AG04449 (cell line): ENCODE data around the gene RNPEPL1.

Experiments
- CTCF ChIA-PET: fragments of 350-600 bp; formaldehyde crosslinking; extraction: SDS; loops from one replicate; lab custom pipeline; 2021; ENCODE audit warnings: antibody characterized with exemption; lab: Yijun Ruan, JAX
- POLR2A ChIA-PET: fragments of 400-600, 350-600 bp; formaldehyde crosslinking; extraction: SDS; loops from one replicate; lab custom pipeline; 2020; ENCODE audit warnings: antibody characterized with exemption, inconsistent platforms; lab: Yijun Ruan, JAX
- DNase-seq: peaks from one replicate; pipeline ENCODE4 v3.0.0-alpha.2; 2010; ENCODE audit warnings: low read depth, low spot score
- H3K4me3 ChIP-seq: 2 replicates; pipeline ENCODE4 v1.5.1; 2011; ENCODE audit warnings: low read depth, mild to moderate bottlenecking, control low read depth, low read length
- TF ChIP-seq, protein P1 (sequence below): IDR thresholded peaks from one replicate; pipeline ENCODE4 v1.5.1; 2011; ENCODE audit warnings: mild to moderate bottlenecking, moderate library complexity, low read length, control low read depth, inconsistent platforms; ENCODE audit not compliant: insufficient read depth; ENCODE audit errors: missing control alignments

RNPEPL1 gene

GRCh38 chr2:240578110-240578450 is 9.8 kb downstream of the RNPEPL1 start:
- CTCF ChIA-PET: interaction anchor here (4.0 kb wide), 1 partner anchor 12 kb away, joined by 27 read pairs; no protein-coding TSS in a partner anchor
- no peak for DNase-seq
- POLR2A ChIA-PET: interaction anchor here (0.6 kb wide), 1 partner anchor 13 kb away, joined by 3 read pairs; no protein-coding TSS in a partner anchor
- TF ChIP-seq, protein P1, sequence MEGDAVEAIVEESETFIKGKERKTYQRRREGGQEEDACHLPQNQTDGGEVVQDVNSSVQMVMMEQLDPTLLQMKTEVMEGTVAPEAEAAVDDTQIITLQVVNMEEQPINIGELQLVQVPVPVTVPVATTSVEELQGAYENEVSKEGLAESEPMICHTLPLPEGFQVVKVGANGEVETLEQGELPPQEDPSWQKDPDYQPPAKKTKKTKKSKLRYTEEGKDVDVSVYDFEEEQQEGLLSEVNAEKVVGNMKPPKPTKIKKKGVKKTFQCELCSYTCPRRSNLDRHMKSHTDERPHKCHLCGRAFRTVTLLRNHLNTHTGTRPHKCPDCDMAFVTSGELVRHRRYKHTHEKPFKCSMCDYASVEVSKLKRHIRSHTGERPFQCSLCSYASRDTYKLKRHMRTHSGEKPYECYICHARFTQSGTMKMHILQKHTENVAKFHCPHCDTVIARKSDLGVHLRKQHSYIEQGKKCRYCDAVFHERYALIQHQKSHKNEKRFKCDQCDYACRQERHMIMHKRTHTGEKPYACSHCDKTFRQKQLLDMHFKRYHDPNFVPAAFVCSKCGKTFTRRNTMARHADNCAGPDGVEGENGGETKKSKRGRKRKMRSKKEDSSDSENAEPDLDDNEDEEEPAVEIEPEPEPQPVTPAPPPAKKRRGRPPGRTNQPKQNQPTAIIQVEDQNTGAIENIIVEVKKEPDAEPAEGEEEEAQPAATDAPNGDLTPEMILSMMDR: no peak
- H3K4me3 ChIP-seq: no peak overlapping the region

DNA sequence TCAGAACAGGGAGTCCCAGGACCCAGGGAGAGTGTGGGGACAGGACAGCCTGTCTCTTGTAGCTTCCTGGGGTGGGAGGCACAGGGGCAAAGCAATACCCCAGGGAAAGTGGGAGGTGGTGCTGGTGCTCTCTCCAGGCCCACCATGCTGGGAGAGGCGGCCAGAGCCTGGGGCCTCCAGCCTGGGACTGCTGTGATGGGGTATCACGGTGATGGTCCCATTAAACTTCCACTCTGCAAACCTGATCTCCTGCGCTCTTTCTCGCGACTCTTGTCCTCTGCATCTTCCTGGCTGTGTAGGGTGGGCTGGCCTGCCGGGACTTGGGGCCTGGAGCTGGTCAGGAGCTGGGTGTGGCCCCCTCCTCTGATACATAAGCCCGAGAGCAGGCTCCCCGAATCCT is 10.2 kb downstream of the RNPEPL1 start:
- no peak for DNase-seq
- H3K4me3 ChIP-seq: no peak overlapping the region
- ChIA-PET CTCF (interaction anchor here (4.0 kb wide), 1 partner anchor 13 kb away, joined by 27 read pairs; no protein-coding TSS in a partner anchor), POLR2A (interaction anchor here (0.6 kb wide), 1 partner anchor 12 kb away, joined by 3 read pairs; no protein-coding TSS in a partner anchor)
- TF ChIP-seq, protein P1: no peak

DNA sequence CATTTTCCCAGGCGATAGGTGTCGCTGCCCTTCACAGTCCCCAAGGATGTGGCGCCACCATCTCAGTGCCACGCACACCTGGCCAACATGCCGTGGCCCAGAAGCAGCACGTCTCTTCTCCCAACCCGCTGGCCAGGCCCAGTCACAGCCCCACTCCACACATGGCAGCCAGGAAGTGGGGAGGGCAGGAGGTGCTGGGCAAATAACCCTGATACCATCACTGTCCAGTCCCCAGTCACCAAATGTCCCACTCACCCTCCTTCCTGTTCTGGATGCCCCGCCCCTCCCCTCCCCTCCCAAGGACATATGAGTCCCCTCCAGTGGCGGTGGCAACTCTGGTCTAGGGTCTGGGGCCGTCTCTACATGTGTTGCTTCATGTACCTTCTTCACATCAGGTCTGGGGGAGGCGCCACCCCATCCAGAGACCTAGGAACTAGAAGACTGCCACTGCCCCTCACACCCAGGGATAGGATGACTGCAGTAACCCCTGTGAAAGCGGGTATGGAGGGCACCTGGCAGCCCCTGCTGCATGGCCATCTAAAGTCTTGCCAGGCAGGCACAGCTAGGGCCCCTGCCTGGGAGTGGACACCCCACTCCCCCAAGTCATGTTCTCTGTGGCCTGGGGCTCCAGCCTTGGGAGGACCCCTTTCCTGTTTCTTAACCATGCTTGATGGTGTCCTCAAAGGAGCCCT is 10.9 kb downstream of the RNPEPL1 start:
- TF ChIP-seq, protein P1: no peak
- H3K4me3 ChIP-seq: no peak overlapping the region
- CTCF ChIA-PET: interaction anchor here (1.5 to 2.6 kb wide), 2 partner anchors 11 to 14 kb away, joined by 8 to 36 read pairs; partner anchors contain the start of gene RNPEPL1
- POLR2A ChIA-PET: interaction anchor here (1.1 kb wide), 1 partner anchor 13 kb away, joined by 6 read pairs; no protein-coding TSS in a partner anchor
- DNase-seq: no peak

GRCh38 chr2:240579771-240580614 is 11.7 kb downstream of the RNPEPL1 start:
- TF ChIP-seq, protein P1: no peak
- no peak overlapping the region for H3K4me3 ChIP-seq
- CTCF ChIA-PET: interaction anchor here (1.5 to 2.6 kb wide), 2 partner anchors 11 to 15 kb away, joined by 8 to 36 read pairs; partner anchors contain the start of gene RNPEPL1
- DNase-seq: no peak
- POLR2A ChIA-PET: interaction anchor here (0.9 to 1.1 kb wide), 3 partner anchors 14 to 19 kb away, joined by 3 to 6 read pairs (median 4); no protein-coding TSS in a partner anchor

DNA sequence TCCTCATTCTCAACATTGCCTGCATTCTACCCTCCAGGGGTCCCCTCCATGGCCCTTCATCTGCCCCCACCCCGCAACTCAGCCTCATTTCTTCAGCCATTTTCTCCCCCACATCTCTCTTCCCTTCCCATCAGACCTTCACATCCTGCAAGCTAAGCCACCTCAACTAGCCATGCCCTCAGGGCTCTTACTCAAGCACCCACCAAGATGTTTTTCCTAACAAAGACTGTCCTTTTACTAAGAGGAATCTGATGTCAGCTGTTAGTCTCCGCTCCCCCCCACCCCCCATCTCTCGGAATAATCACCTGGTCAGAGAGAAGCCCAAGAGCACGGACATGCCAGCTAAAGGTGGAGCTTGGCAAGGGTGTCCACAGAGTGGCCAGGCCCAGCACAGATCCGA is 13.5 kb downstream of the RNPEPL1 start:
- H3K4me3 ChIP-seq: no peak overlapping the region
- ChIA-PET CTCF (interaction anchor here (2.6 kb wide), 1 partner anchor 16 kb away, joined by 36 read pairs; no protein-coding TSS in a partner anchor), POLR2A (no interaction called here)
- no peak for DNase-seq
- TF ChIP-seq, protein P1: no peak

GRCh38 chr2:240582781-240583180 is 14.5 kb downstream of the RNPEPL1 start:
- TF ChIP-seq, protein P1: no peak
- CTCF ChIA-PET: interaction anchor here (0.8 to 5.0 kb wide), 2 partner anchors 12 to 17 kb away, joined by 3 to 75 read pairs; no protein-coding TSS in a partner anchor
- no peak for DNase-seq
- POLR2A ChIA-PET: no interaction called here
- H3K4me3 ChIP-seq: no peak overlapping the region
